ENCODE measurements around the gene KPNA4. TPM values are rescaled to one million over a fixed set of nuclear protein-coding genes. Genes with fewer than 3 reads are reported as not detected.

Gene KPNA4
- total and polyA plus RNA-seq, 2 of the 4 experiments (the other 2 are of a cell fraction): 12.9 to 46.1 TPM

GRCh38 chr3:160480931-160481330 is 84.4 kb downstream of the KPNA4 start:
- no peak overlapping the region for H3K18ac ChIP-seq (ENCODE audit: low read depth, low read length)
- H3K4me3 ChIP-seq (ENCODE audit: insufficient read depth, low read depth, low read length): no peak overlapping the region
- no peak overlapping the region for H3K4me2 ChIP-seq (ENCODE audit: low read depth, low read length)
- H3K14ac ChIP-seq (replicated peaks; ENCODE audit: low read depth, low read length): no peak overlapping the region
- no peak overlapping the region for H3K9ac ChIP-seq (ENCODE audit: low read depth, low read length)
- no peak overlapping the region for H2BK20ac ChIP-seq (ENCODE audit: low read depth, low read length)
- no peak for TF ChIP-seq MAFK (IDR thresholded peaks at IDR 0.05; ENCODE audit: low read depth, low read length)
- no peak for TF ChIP-seq MAZ (IDR thresholded peaks at IDR 0.05; ENCODE audit: borderline replicate concordance, low read depth, low read length)
- TF ChIP-seq RFX5 (IDR thresholded peaks at IDR 0.05; ENCODE audit: low read depth, low read length): no peak
- no peak for TF ChIP-seq CEBPB (IDR thresholded peaks at IDR 0.05; ENCODE audit: low read depth, low read length)
- TF ChIP-seq POLR2A (IDR thresholded peaks at IDR 0.05; ENCODE audit: low read depth, low read length): no peak
- TF ChIP-seq ELK1 (IDR thresholded peaks at IDR 0.05; ENCODE audit: borderline replicate concordance, low read depth, low read length): no peak
- no peak for TF ChIP-seq RAD21 (IDR thresholded peaks at IDR 0.05; ENCODE audit: low read length)
- no peak for TF ChIP-seq CHD1 (IDR thresholded peaks at IDR 0.05; ENCODE audit: low read depth, low read length)
- no peak for TF ChIP-seq USF2 (IDR thresholded peaks at IDR 0.05; ENCODE audit: low read depth, low read length)
- no peak for TF ChIP-seq MXI1 (IDR thresholded peaks at IDR 0.05; ENCODE audit: borderline replicate concordance, low read depth, low read length)
- no peak for TF ChIP-seq NFE2L2 (IDR thresholded peaks at IDR 0.05; ENCODE audit: low read depth, low read length)
- no peak for TF ChIP-seq BHLHE40 (IDR thresholded peaks at IDR 0.05; ENCODE audit: low read depth, low read length)
- TF ChIP-seq SMC3 (IDR thresholded peaks at IDR 0.05; ENCODE audit: low read depth, low read length): no peak
- no peak for TF ChIP-seq FOS (IDR thresholded peaks at IDR 0.05; ENCODE audit: low read depth, low read length)
- TF ChIP-seq RCOR1 (IDR thresholded peaks at IDR 0.05; ENCODE audit: insufficient replicate concordance, low read length): no peak
- no peak for TF ChIP-seq CTCF (conservative IDR thresholded peaks at IDR 0.05; ENCODE audit: low read depth, low read length)
- dilution Hi-C loops (cut with HindIII; ENCODE audit: low sequenced_read_pairs, unreplicated experiment): no loop called here
- peak; percentile 40 for DNase-seq
- H3K27ac ChIP-seq (ENCODE audit: insufficient read depth, low read length): no peak overlapping the region
- no peak overlapping the region for H3K4ac ChIP-seq (ENCODE audit: low read depth, low read length)
- H3K23ac ChIP-seq (ENCODE audit: low read depth, low read length): no peak overlapping the region
- no peaks in the 10 kb centered on the region for H3K36me3 ChIP-seq (ENCODE audit: control insufficient read depth, insufficient read depth, low read length)
- BruUV-seq (replicated peaks): no TSS peak
- H3K27me3 ChIP-seq (ENCODE audit: control insufficient read depth, insufficient read depth, low read length): no peaks in the 10 kb centered on the region
- POLR2A ChIA-PET (ENCODE audit: unreplicated experiment): no interaction called here
- H3K9me3 ChIP-seq (ENCODE audit: control insufficient read depth, insufficient read depth, low read length): no peaks in the 10 kb centered on the region
- 93% methylated on average over 3 of the region's 5 CpGs; no CpG with 5 or more reads in 1 of the 2 experiments for WGBS, 2 experiments (ENCODE audit: extremely low coverage in 2 of 2, insufficient read length in 1 of 2)
- intact Hi-C loops (cut with micrococcal nuclease): no loop called here
- ATAC-seq (ENCODE audit: low read depth): no peak
- CTCF ChIA-PET: no interaction called here
- 0 out of 2 replicates have a peak, but pooled peaks cover 7% of the 10 kb centered on the region for H3K9me1 ChIP-seq (ENCODE audit: insufficient read depth, low read length)
- no peak overlapping the region for H2AFZ ChIP-seq (replicated peaks; ENCODE audit: low read length, poor library complexity)
- no peak overlapping the region for H4K5ac ChIP-seq (ENCODE audit: low read depth, low read length)
- H3K79me1 ChIP-seq (ENCODE audit: low read depth in 1 of 2, low read length in 2 of 2): peaks cover 0 to 4% of the 10 kb centered on the region in 2 experiments; a peak in 2 of 4 replicates
- peaks cover 8% of the 10 kb centered on the region for H3K4me1 ChIP-seq (ENCODE audit: control insufficient read depth, insufficient read depth, low read length)
- H3K56ac ChIP-seq (ENCODE audit: extremely low read depth, insufficient read depth, low read length): no peak overlapping the region
- in situ Hi-C loops (cut with MboI; ENCODE audit: low sequenced_read_pairs): loop anchor here (10.0 kb wide), 1 partner anchor 326 kb away; no protein-coding TSS in a partner anchor
- H4K8ac ChIP-seq (ENCODE audit: low read depth in 2 of 2, low read length in 2 of 2): no peak overlapping the region
- H2AK5ac ChIP-seq (ENCODE audit: low read depth, low read length): no peak overlapping the region
- no peak overlapping the region for H4K91ac ChIP-seq (ENCODE audit: insufficient read depth, low read depth, low read length)
- no peak overlapping the region for H2BK120ac ChIP-seq (ENCODE audit: low read depth, low read length)
- peak overlapping the region; percentile 3 for H2AK9ac ChIP-seq (replicated peaks; ENCODE audit: low read depth, low read length, poor library complexity)
- no peaks in the 10 kb centered on the region for H4K20me1 ChIP-seq (ENCODE audit: insufficient read depth, low read length)
- no peak overlapping the region for H2BK5ac ChIP-seq (ENCODE audit: low read depth, low read length, poor library complexity, severe bottlenecking)
- no peak overlapping the region for H2BK15ac ChIP-seq (ENCODE audit: low read depth, low read length)

Data from IMR-90 (cell line).